GM18870 (cell line): ENCODE results near the gene LRRC43.
"Not testable (repeated sequence)": the region's sequence is repeated elsewhere in the genome, so short reads cannot be mapped to it uniquely, and the experiment has no call there.

Experiments used
- ATAC-seq: cut with Tn5 transposase; IDR thresholded peaks from one replicate; pipeline ENCODE4 v1.9.1; 2021; ENCODE audit warnings: moderate library complexity; ENCODE audit not compliant: unreplicated experiment

LRRC43 gene

GRCh38 chr12:122192441-122192840 lies 9.5 kb downstream of the LRRC43 start:
- ATAC-seq = no peak

- ATAC-seq = no peak
Measured at GRCh38 chr12:122194804-122195203, 11.9 kb downstream of the LRRC43 start.

- ATAC-seq = no peak
Measured at GRCh38 chr12:122195405-122195804, 12.5 kb downstream of the LRRC43 start.

- no peak for ATAC-seq
Measured at GRCh38 chr12:122197612-122197966, 14.7 kb downstream of the LRRC43 start.

- no peak for ATAC-seq
Measured at GRCh38 chr12:122199484-122200355, 16.8 kb downstream of the LRRC43 start.

GRCh38 chr12:122200541-122201175 lies 17.7 kb downstream of the LRRC43 start:
- no peak for ATAC-seq

GRCh38 chr12:122201381-122201780 lies 18.5 kb downstream of the LRRC43 start:
- no peak for ATAC-seq

- ATAC-seq = no peak
Measured at GRCh38 chr12:122202017-122202416, 19.1 kb downstream of the LRRC43 start.

- ATAC-seq = not testable (repeated sequence)
Measured at GRCh38 chr12:122202811-122203210, 19.9 kb downstream of the LRRC43 start.

- ATAC-seq = no peak
Measured at GRCh38 chr12:122203301-122204166, 20.6 kb downstream of the LRRC43 start, which contains the start of gene B3GNT4. B3GNT4 (plus strand) TSS chr12:122203709; CDS start chr12:122204619, 910 bp downstream.

- ATAC-seq = no peak
Measured at GRCh38 chr12:122204167-122205052, 21.5 kb downstream of the LRRC43 start.

- no peak for ATAC-seq
Measured at GRCh38 chr12:122205053-122205925, 22.4 kb downstream of the LRRC43 start.

- ATAC-seq = no peak
Measured at GRCh38 chr12:122206111-122206881, 23.4 kb downstream of the LRRC43 start.

GRCh38 chr12:122206976-122207375 lies 24.1 kb downstream of the LRRC43 start:
- no peak for ATAC-seq

GRCh38 chr12:122207391-122207790 lies 24.5 kb downstream of the LRRC43 start:
- no peak for ATAC-seq

GRCh38 chr12:122208073-122208820 lies 25.3 kb downstream of the LRRC43 start:
- ATAC-seq = no peak

- ATAC-seq = no peak
Measured at GRCh38 chr12:122215771-122216170, 32.8 kb downstream of the LRRC43 start.

- no peak for ATAC-seq
Measured at GRCh38 chr12:122216445-122216844, 33.5 kb downstream of the LRRC43 start.
